Thoracic aorta (tissue), 2 donors: ENCODE measurements around the gene PSMC5. TPM values are rescaled to one million over a fixed set of nuclear protein-coding genes. Genes with fewer than 3 reads are reported as not detected.
"Not testable (repeated sequence)": the region's sequence is repeated elsewhere in the genome, so short reads cannot be mapped to it uniquely, and the experiment has no call there.

Source experiments
- ATAC-seq: fragments of 150-250 bp; one replicate; pipeline ENCODE4 v1.8.0; 2017; ENCODE audit warnings: low read depth; ENCODE audit not compliant: insufficient number of reproducible peaks, low FRiP score
- DNase-seq: peaks from one replicate; pipeline ENCODE4 v3.0.0-alpha.2; 2020; ENCODE audit warnings: low spot score
- H3K27ac ChIP-seq, 2 donors: fragments of 200-600 bp; sonication (generic); 1 replicate in 1 of 2; 2 replicates in 1 of 2; pipeline ENCODE4 v1.5.1; 2016; ENCODE audit warnings: mild to moderate bottlenecking in 2 of 2, moderate library complexity in 2 of 2
- H3K27me3 ChIP-seq: fragments of 200-600 bp; sonication (generic); replicated peaks from 2 replicates; pipeline ENCODE4 v1.6.0; 2016; ENCODE audit warnings: mild to moderate bottlenecking; ENCODE audit not compliant: insufficient read depth
- H3K36me3 ChIP-seq: fragments of 200-600 bp; sonication (generic); one replicate; pipeline ENCODE4 v1.5.1; 2016
- H3K4me1 ChIP-seq, 2 donors: fragments of 200-600 bp; sonication (generic); 1 replicate in 1 of 2; 2 replicates in 1 of 2; pipeline versions ENCODE4 v1.5.1 to v1.6.0; 2016; ENCODE audit warnings: low read depth in 2 of 2, mild to moderate bottlenecking in 1 of 2; ENCODE audit not compliant: control insufficient read depth in 1 of 2
- H3K4me3 ChIP-seq: fragments of 200-600 bp; sonication (generic); 2 replicates; pipeline ENCODE4 v1.5.1; 2016; ENCODE audit warnings: mild to moderate bottlenecking
- H3K9me3 ChIP-seq: fragments of 200-600 bp; sonication (generic); 2 replicates; pipeline ENCODE4 v1.5.1; 2016
- CTCF ChIP-seq: fragments of 200-600 bp; sonication (generic); IDR thresholded peaks from one replicate; pipeline ENCODE4 v1.5.1; 2019; ENCODE audit warnings: antibody characterized with exemption
- total RNA-seq, 2 donors: library from RNA; depleted of rRNA; stranded (reverse); fragments of >200 nt; gene quantifications; one replicate each; pipeline versions ENCODE4 v1.1.0 to v1.2.3, GENCODE V29; 2016

PSMC5 gene
- total RNA-seq, 2 donors from 2014 or later = 58.5 to 76.1 TPM

GRCh38 chr17:63848834-63849689 lies 21.8 kb downstream of the PSMC5 start:
- DNase-seq (peak; percentile 90), ATAC-seq (peak; percentile 95)
- Histone ChIP-seq H3K4me1 (peaks cover 2 to 16% of the 10 kb centered on the region in 2 donors), H3K9me3 (no peaks in the 10 kb centered on the region), H3K27ac (peak overlapping the region in 1 of 2 donors; percentile 15), H3K27me3 (no peaks in the 10 kb centered on the region), H3K4me3 (peak overlapping the region; percentile 64), H3K36me3 (no peaks in the 10 kb centered on the region)
- peak; percentile 66 for TF ChIP-seq CTCF

- ATAC-seq (no peak), DNase-seq (no peak)
- Histone ChIP-seq H3K9me3 (no peaks in the 10 kb centered on the region), H3K4me3 (no peak overlapping the region), H3K36me3 (no peaks in the 10 kb centered on the region), H3K27ac (no peak overlapping the region), H3K4me1 (peaks cover 0 to 12% of the 10 kb centered on the region in 2 donors), H3K27me3 (no peaks in the 10 kb centered on the region)
- no peak for TF ChIP-seq CTCF
These were observed 23.2 kb downstream of the PSMC5 start for GRCh38 chr17:63850401-63850800.

- ATAC-seq (no peak), DNase-seq (no peak)
These were observed 26.0 kb downstream of the PSMC5 start for GRCh38 chr17:63853260-63853659.

GRCh38 chr17:63854709-63855108 lies 27.5 kb downstream of the PSMC5 start:
- peaks cover 0 to under 1% of the 10 kb centered on the region in 2 donors for H3K4me1 ChIP-seq
- no peak overlapping the region for H3K4me3 ChIP-seq
- H3K27me3 ChIP-seq = no peaks in the 10 kb centered on the region
- ATAC-seq = no peak
- no peak for DNase-seq
- no peak overlapping the region for H3K27ac ChIP-seq
- TF ChIP-seq CTCF = no peak
- H3K9me3 ChIP-seq = no peaks in the 10 kb centered on the region
- no peaks in the 10 kb centered on the region for H3K36me3 ChIP-seq

More at GRCh38 chr17:63853260-63853659, 26.0 kb downstream of the PSMC5 start:
- H3K27me3 ChIP-seq = no peaks in the 10 kb centered on the region
- H3K36me3 ChIP-seq = no peaks in the 10 kb centered on the region
- H3K4me1 ChIP-seq = peaks cover 0 to 11% of the 10 kb centered on the region in 2 donors
- H3K9me3 ChIP-seq = no peaks in the 10 kb centered on the region
- no peak for TF ChIP-seq CTCF
- H3K27ac ChIP-seq = no peak overlapping the region
- H3K4me3 ChIP-seq = no peak overlapping the region

GRCh38 chr17:63855185-63855584 lies 28.0 kb downstream of the PSMC5 start:
- Histone ChIP-seq H3K4me3 (no peak overlapping the region), H3K36me3 (no peaks in the 10 kb centered on the region), H3K9me3 (no peaks in the 10 kb centered on the region), H3K27ac (no peak overlapping the region), H3K4me1 (no peaks in the 10 kb centered on the region), H3K27me3 (no peaks in the 10 kb centered on the region)
- ATAC-seq = no peak
- no peak for TF ChIP-seq CTCF
- no peak for DNase-seq

- not testable (repeated sequence) for H3K36me3 ChIP-seq, H3K4me1 ChIP-seq, H3K9me3 ChIP-seq, H3K4me3 ChIP-seq, ATAC-seq, DNase-seq, H3K27ac ChIP-seq, H3K27me3 ChIP-seq
These were observed 29.2 kb downstream of the PSMC5 start for GRCh38 chr17:63856425-63856824.
